SK-MEL-5 (cell line): ENCODE results near the gene L2HGDH. TPM values are rescaled to one million over a fixed set of nuclear protein-coding genes. Genes with fewer than 3 reads are reported as not detected.
"Not testable (repeated sequence)": the region's sequence is repeated elsewhere in the genome, so short reads cannot be mapped to it uniquely, and the experiment has no call there.

Experiments used
- DNase-seq: peaks from one replicate; pipeline ENCODE4 v3.0.0-alpha.2; 2016; ENCODE audit warnings: low read depth, low spot score
- in situ Hi-C: cut with HindIII; loops from 2 replicates; pipeline ENCODE4 v1.10.0; 2016; ENCODE audit warnings: low sequenced_read_pairs, high pct_unique_total_duplicates, low pct_unique_long_range_greater_than_20kb
- polyA plus RNA-seq, 2 experiments: library from polyadenylated mRNA; depleted of rRNA; stranded (reverse); fragments of >200 nt; gene quantifications; 2 replicates each; pipeline ENCODE4 v1.2.3, GENCODE V29; 2015
- total RNA-seq: library from RNA; depleted of rRNA; stranded (reverse); fragments of >200 nt; shearing (Covaris generic); gene quantifications from 2 replicates; pipeline ENCODE4 v1.2.3, GENCODE V29; 2014; rRNA removed

Gene L2HGDH
- 6.4 and 8.5 TPM in 2 replicates for total RNA-seq
- polyA plus RNA-seq (2015; cell fraction: cytosol; rRNA removed): 8.7 and 10.1 TPM in 2 replicates
- polyA plus RNA-seq (2015; cell fraction: nucleus; rRNA removed): 5.5 and 6.5 TPM in 2 replicates

- peak; percentile 93 for DNase-seq
- in situ Hi-C loops: no loop called here
Observed at GRCh38 chr14:50311972-50312733, at the start of gene L2HGDH, which contains the start of gene DMAC2L. Gene L2HGDH (minus strand): TSS chr14:50312229. CDS start chr14:50312150, 79 bp downstream. Gene DMAC2L (plus strand): TSS chr14:50312324. CDS start chr14:50321488, 9,164 bp downstream.

DNA sequence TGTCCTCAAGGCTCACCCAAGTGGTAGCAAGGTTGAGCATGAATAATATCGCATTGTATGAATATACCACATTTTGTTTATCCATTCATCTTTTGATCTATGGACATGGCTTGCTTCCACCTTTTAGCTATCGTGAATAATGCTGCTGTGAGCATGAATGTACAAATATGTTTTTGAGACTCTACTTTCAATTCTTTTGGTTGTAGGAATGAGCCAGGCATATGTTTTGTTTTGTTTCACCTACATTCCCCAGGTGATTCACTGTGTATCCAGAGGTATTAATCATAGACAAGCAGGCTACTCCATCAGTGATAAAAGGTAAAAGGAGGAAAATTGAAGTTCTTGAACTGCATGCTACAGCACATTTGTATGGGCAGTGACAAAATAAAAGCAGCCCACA lies 48.8 kb upstream of the L2HGDH start:
- DNase-seq: no peak
- in situ Hi-C loops: no loop called here

DNA sequence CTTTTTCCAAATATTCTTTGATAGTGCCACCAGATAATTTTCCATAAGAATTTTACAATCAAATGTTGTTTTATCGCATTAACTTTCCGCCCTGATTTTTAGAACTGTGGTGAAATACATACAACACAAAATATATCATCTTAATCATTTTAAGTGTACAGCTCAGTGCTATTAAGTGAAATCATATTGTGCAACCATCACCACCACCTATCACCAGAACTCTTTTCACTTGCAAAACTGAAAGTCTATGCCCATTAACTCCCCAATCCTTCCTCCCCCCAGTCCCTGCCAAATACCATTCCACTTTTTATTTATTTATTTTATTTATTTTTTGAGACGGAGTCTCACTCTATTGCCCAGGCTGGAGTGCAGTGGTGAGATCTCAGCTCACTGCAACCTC lies 48.1 kb upstream of the L2HGDH start:
- in situ Hi-C loops: no loop called here
- no peak for DNase-seq

- in situ Hi-C loops: no loop called here
Observed at GRCh38 chr14:50359631-50360030, 47.6 kb upstream of the L2HGDH start.

DNA sequence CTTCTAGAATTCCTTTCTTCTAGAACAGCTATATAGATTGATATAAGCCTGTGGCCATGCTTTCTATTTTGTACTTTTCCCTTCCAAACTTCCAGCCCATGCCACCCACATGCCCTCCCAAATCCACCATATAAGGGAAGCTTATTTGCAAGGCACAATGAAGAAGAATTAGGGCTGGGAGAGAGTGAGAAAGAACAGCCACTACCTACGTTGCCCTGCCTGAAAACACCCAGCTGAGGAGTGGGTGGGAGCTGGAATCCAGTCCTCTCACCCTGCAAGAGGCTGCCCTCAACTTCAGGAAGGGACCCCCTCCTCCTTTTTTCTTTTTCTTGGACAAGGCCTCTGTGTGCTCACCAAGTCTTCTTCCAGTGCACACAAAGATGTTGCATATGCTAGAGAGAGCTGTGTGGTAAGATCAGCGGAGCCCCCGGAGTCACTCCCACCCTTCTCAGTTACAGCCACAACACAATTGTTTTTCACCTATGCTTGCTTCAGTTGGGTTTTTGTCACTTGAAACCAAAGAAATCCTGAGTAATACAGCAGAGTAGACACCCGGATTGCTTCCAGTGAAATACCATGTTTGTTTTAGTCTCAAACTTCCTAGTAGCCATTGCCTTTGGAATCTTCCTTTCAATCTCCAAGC lies 45.8 kb upstream of the L2HGDH start:
- no peak for DNase-seq
- in situ Hi-C loops: no loop called here

More at GRCh38 chr14:50359631-50360030, 47.6 kb upstream of the L2HGDH start:
- no peak for DNase-seq

- DNase-seq: peak; percentile 57
- in situ Hi-C loops: no loop called here
Observed at GRCh38 chr14:50357124-50357523, 45.1 kb upstream of the L2HGDH start.

- in situ Hi-C loops, DNase-seq: not testable (repeated sequence)
Observed at GRCh38 chr14:50356283-50356682, 44.3 kb upstream of the L2HGDH start.

- in situ Hi-C loops: no loop called here
- DNase-seq: no peak
Observed at GRCh38 chr14:50355692-50356091, 43.7 kb upstream of the L2HGDH start.

- DNase-seq: no peak
- in situ Hi-C loops: no loop called here
Observed at GRCh38 chr14:50354527-50354926, 42.5 kb upstream of the L2HGDH start.

DNA sequence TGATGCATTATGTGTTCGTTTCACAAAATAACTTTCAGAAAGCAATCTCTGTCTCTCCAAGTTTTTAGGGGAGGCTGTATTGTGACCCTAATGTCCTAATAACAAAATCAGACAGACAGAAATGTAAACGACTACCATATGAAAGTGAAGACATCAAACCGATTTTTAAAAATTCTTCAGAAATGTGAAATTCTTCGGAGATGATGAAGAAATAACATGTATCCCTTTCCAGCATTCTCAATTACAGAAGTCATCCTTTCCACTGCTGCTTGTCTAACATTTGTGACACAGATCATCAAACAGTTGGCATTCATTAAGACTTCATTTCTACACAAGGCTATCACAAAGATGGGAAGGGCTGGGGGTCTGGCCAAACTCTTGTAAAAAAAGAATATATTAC lies 41.1 kb upstream of the L2HGDH start:
- DNase-seq: no peak
- in situ Hi-C loops: no loop called here

DNA sequence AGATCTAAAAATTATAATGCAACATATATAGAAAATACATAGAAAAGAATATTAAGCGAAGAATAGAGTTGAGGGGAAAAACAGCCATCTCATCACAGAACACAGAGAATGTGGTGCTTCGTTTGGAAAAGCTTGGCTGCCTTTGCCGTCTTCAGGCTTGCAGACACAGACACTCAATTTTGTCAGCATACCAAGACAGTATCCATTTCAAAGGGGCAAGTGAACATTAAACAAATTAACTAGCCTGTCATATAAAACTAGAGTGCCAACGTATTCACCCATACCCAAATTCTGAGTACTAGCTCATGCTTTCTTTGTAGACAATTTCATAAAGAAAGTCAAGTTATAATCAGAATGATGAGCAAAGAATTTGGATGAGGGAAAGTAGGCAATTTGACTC lies 40.6 kb upstream of the L2HGDH start:
- in situ Hi-C loops: no loop called here
- no peak for DNase-seq

GRCh38 chr14:50350975-50351374 lies 38.9 kb upstream of the L2HGDH start:
- in situ Hi-C loops: no loop called here
- no peak for DNase-seq

DNA sequence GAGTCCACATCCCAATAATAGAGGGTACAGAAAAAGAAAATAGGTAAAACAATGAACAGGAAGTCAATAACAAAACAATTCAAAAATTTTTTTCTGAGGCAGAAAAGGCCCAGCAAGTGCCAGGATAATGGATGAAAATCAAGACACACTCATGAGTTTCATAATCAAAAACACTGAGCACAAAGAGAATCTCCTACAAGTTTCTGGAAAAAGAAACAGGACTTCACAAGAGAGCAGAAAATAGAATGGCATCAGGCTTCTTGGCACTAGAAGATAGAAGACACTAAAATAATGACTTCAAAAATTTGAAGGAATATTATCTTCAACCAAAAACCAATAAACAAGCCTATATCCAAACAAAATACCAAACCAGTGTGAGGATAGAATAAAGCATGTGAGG lies 36.9 kb upstream of the L2HGDH start:
- in situ Hi-C loops: no loop called here
- no peak for DNase-seq

DNA sequence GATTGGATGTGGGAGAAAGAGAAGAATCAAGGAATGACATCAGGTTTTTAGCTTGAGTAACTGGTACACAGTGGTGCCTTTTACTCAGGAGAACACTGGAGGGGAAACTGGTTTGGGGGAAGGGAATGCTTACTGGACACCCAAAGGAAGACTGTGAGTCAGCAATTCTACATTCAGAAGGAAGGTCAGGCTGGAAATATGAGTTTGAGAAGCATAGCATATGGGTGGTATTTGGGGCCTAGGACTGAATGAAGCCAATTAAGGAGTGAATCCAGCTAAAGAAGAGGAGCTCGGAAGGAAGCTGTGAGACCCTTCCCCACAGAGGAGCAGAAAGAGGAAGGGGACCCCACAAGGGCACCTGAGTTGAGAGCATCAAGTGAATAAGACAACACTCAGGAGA lies 35.5 kb upstream of the L2HGDH start:
- in situ Hi-C loops: no loop called here
- peak; percentile 24 for DNase-seq

GRCh38 chr14:50345846-50346422 lies 33.9 kb upstream of the L2HGDH start:
- in situ Hi-C loops: no loop called here
- peak; percentile 43 for DNase-seq

- DNase-seq: no peak
- in situ Hi-C loops: no loop called here
Observed at GRCh38 chr14:50344876-50345563, 33.0 kb upstream of the L2HGDH start.

- in situ Hi-C loops: no loop called here
- no peak for DNase-seq
Observed at GRCh38 chr14:50344116-50344775, 32.2 kb upstream of the L2HGDH start.
